Type B pancreatic cell (in vitro differentiated cells): Measurements from ENCODE around the gene GARIN5B. TPM values are rescaled to one million over a fixed set of nuclear protein-coding genes. Genes with fewer than 3 reads are reported as not detected.

Experiments used
- DNase-seq: peaks from one replicate; pipeline ENCODE4 v3.0.0; 2021; ENCODE audit warnings: mixed read lengths; ENCODE audit not compliant: unreplicated experiment; ENCODE audit errors: extremely low spot score
- H3K27ac Mint-ChIP-seq: 2 replicates; pipeline ENCODE4 v1.8.0; 2021; ENCODE audit warnings: mild to moderate bottlenecking, mixed read lengths
- H3K27me3 Mint-ChIP-seq: 2 replicates; pipeline ENCODE4 v1.8.0; 2021; ENCODE audit warnings: mixed read lengths
- H3K36me3 Mint-ChIP-seq: 2 replicates; pipeline ENCODE4 v1.8.0; 2021; ENCODE audit warnings: mixed read lengths
- H3K4me1 Mint-ChIP-seq: one replicate; pipeline ENCODE4 v1.8.0; 2021; ENCODE audit warnings: mixed read lengths; ENCODE audit not compliant: unreplicated experiment
- H3K4me3 Mint-ChIP-seq: 2 replicates; pipeline ENCODE4 v1.8.0; 2021; ENCODE audit warnings: mild to moderate bottlenecking, mixed read lengths
- H3K9me3 Mint-ChIP-seq: 2 replicates; pipeline ENCODE4 v1.8.0; 2021; ENCODE audit warnings: mixed read lengths
- total RNA-seq: library from RNA; stranded (reverse); gene quantifications from 2 replicates; pipeline ENCODE4 v1.2.1, GENCODE V29; 2021; ENCODE audit warnings: low replicate concordance
- TF ChIP-seq, protein P1 (sequence below): fragments of 200-600 bp; sonication (generic); conservative IDR thresholded peaks from 2 replicates; pipeline ENCODE4 v1.5.0; 2021; ENCODE audit warnings: antibody characterized with exemption, mild to moderate bottlenecking

GARIN5B gene
- total RNA-seq, 1 donor from 2014 or later: not detected

DNA sequence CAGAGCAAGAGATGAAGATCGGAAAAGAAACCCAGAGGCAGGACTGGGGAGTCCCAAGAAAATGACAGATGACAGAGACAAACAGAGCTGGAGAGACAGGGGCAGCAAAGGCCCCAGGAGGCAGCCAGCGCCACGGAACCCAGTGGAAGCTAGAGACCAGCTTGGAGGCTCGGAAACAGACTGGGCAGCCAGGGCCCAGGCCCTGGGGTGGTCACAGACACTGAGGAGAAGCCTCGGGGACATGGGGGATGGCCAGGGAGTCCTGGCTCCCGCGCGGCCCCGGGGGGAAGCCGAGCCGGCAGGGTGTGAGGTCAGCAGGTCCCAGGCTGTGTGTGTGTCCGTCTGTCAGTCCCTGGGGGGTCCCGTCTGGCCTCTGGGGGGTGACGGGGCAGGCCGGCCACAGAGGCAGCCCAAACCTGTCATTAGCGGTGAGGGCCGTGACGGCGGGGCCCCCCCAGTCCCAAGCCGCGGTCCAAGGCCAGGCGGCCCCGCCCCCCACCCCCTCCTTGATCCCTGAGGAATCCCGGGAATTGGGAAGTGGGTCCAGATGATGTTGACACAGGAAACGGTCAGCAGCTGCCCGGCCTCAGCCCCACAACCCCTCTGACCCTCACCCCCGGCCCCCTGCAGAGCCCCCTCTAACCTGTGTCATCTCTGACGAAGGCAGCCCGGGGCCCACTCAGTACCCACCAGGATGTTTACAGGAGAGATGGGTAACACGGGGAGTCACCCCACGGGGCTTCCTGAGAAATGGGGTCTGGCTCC is 11.1 kb upstream of the GARIN5B start:
- peaks cover 48% of the 10 kb centered on the region for H3K27me3 Mint-ChIP-seq

DNA sequence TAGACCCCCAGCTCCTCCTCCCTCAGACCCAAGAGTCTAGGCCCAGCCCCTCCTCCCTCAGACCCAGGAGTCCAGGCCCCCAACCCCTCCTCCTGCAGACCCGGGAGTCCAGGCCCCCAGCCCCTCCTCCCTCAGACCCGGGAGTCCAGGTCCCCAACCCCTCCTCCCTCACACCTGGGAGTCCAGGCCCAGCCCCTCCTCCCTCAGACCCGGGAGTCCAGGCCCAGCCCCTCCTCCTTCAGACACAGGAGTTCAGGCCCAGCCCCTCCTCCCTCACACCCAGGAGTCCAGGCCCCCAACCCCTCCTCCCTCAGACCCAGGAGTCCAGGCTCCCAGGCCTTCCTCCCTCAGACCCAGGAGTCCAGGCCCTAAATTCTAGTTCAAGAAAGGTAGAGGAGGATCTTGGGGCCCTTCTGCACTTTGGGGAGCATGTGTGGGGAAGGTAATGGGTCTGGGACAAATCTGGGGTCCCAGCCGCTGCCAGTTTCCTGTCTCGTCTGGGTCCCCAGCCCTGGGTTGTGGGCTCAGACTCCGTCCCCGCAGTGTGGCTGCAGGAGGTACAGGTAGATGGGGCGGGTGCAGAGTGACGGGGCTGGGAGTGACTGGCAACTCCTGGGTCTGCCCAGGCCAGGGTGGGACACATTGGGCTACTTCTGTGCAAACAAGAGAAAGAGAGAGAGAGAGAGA is 10.4 kb upstream of the GARIN5B start:
- DNase-seq: no peak
- peaks cover 50% of the 10 kb centered on the region for H3K27me3 Mint-ChIP-seq
- H3K27ac Mint-ChIP-seq: peak overlapping the region; percentile 33
- H3K36me3 Mint-ChIP-seq: no peaks in the 10 kb centered on the region
- H3K9me3 Mint-ChIP-seq: no peaks in the 10 kb centered on the region
- H3K4me3 Mint-ChIP-seq: peak overlapping the region; percentile 45
- peaks cover 18% of the 10 kb centered on the region for H3K4me1 Mint-ChIP-seq
- TF ChIP-seq, protein P1, sequence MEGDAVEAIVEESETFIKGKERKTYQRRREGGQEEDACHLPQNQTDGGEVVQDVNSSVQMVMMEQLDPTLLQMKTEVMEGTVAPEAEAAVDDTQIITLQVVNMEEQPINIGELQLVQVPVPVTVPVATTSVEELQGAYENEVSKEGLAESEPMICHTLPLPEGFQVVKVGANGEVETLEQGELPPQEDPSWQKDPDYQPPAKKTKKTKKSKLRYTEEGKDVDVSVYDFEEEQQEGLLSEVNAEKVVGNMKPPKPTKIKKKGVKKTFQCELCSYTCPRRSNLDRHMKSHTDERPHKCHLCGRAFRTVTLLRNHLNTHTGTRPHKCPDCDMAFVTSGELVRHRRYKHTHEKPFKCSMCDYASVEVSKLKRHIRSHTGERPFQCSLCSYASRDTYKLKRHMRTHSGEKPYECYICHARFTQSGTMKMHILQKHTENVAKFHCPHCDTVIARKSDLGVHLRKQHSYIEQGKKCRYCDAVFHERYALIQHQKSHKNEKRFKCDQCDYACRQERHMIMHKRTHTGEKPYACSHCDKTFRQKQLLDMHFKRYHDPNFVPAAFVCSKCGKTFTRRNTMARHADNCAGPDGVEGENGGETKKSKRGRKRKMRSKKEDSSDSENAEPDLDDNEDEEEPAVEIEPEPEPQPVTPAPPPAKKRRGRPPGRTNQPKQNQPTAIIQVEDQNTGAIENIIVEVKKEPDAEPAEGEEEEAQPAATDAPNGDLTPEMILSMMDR: no peak

More for the DNA sequence above, 11.1 kb upstream of the GARIN5B start:
- Mint-ChIP-seq H3K27ac (peak overlapping the region; percentile 33), H3K36me3 (no peaks in the 10 kb centered on the region), H3K9me3 (no peaks in the 10 kb centered on the region), H3K4me3 (peak overlapping the region; percentile 45), H3K4me1 (peaks cover 18% of the 10 kb centered on the region)
- DNase-seq: no peak
- TF ChIP-seq, protein P1: no peak

DNA sequence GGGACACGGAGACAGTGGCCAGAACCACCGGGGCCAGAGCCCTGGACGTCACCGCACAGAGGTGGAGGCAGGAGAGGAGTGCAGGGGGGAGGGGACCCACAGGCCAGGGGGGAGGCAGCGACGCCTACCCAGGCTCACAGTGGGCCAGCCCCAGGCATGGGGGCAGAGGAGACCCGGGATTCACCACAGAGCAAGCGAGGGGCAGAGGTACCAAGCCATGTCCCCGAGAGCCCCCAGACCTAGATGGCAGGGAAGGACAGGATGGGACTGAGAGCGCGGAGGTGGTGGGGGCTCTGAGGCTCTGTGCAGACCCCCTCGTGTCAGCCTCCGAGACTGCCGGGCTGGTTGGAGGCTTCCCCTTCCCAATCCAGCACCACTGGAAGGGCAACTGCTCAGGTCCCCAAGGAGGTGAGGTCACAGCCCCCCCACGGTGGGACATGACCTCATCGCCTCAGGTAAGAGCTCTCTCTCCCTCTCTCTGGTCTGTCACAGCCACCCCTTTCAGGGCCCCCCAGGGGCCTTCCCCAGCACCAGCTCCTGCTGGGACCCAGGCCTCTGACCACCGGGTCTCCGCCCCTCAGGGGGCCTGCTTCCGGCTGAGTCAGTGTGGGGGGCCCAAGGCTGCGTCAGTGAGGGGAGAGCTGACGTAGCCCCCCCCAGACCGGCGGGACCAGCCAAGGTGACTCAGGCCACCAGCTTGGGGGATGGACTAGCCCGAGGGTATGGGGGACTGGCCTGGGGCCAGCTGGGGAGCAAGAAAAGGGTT is 9.4 kb upstream of the GARIN5B start:
- peak overlapping the region; percentile 43 for H3K27ac Mint-ChIP-seq
- TF ChIP-seq, protein P1: no peak
- peak overlapping the region; percentile 43 for H3K4me3 Mint-ChIP-seq
- peaks cover 54% of the 10 kb centered on the region for H3K27me3 Mint-ChIP-seq
- peaks cover 18% of the 10 kb centered on the region for H3K4me1 Mint-ChIP-seq
- no peak for DNase-seq
- H3K9me3 Mint-ChIP-seq: no peaks in the 10 kb centered on the region
- H3K36me3 Mint-ChIP-seq: no peaks in the 10 kb centered on the region

DNA sequence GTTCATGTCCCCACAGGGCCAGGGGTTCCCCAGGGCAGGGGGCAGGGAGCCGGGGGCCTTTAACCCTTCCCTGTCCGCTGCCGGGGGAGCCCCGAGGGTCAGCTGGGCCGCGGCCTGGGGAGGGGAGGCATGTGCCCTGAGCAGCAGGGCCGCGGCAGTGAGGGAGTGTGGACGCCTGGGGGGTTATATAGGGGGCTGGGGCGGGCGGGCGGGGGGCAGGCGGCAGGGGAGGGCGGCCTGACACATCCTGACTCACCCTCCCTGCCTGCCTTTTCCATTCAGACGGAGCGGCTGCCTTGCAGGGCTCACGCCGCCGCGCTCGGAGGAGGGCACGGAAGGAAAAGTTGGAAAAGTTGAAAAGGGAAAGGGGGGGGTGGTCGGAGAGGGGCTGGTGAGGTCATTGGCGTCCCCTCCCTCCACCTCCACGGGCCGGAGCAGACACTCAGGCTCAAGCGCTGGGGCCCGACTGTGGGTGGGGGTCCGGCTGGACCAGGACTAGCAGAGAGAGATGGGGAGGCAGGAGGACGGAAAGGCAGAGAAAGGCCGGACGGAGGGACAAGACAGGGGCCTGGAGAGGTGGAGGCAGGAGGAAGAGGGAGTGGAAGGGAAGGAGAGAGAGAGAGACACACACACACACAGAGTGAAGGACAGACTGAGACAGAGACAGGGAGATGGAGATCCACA is 7.4 kb upstream of the GARIN5B start, which contains the start of gene IL11:
TSS of gene IL11 (minus strand) at position 159 of the 684 bp plus-strand sequence. CDS start at position 6, 153 bp downstream.
- no peak for DNase-seq
- Mint-ChIP-seq H3K9me3 (no peaks in the 10 kb centered on the region), H3K27ac (no peak within 1 kb of the TSS)

More for the DNA sequence above, 7.4 kb upstream of the GARIN5B start, which contains the start of gene IL11:
- Mint-ChIP-seq H3K4me1 (peaks cover 12% of the 10 kb centered on the region), H3K27me3 (peaks cover 54% of the 10 kb centered on the region), H3K4me3 (peak within 1 kb of the TSS; percentile 84), H3K36me3 (no peaks in the 10 kb centered on the region)
- TF ChIP-seq, protein P1: no peak
